Measurements from ENCODE around the gene ASTN2.

- TF ChIP-seq, protein P1, sequence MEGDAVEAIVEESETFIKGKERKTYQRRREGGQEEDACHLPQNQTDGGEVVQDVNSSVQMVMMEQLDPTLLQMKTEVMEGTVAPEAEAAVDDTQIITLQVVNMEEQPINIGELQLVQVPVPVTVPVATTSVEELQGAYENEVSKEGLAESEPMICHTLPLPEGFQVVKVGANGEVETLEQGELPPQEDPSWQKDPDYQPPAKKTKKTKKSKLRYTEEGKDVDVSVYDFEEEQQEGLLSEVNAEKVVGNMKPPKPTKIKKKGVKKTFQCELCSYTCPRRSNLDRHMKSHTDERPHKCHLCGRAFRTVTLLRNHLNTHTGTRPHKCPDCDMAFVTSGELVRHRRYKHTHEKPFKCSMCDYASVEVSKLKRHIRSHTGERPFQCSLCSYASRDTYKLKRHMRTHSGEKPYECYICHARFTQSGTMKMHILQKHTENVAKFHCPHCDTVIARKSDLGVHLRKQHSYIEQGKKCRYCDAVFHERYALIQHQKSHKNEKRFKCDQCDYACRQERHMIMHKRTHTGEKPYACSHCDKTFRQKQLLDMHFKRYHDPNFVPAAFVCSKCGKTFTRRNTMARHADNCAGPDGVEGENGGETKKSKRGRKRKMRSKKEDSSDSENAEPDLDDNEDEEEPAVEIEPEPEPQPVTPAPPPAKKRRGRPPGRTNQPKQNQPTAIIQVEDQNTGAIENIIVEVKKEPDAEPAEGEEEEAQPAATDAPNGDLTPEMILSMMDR (conservative IDR thresholded peaks at IDR 0.05; ENCODE audit: low read depth in 2 of 2) = no peak
- TF ChIP-seq EZH2 (IDR thresholded peaks at IDR 0.05; ENCODE audit: low read depth, unreplicated experiment) = no peak
- no peak for TF ChIP-seq ZNF114 (CRISPR knock-in tag; IDR thresholded peaks at IDR 0.05)
- TF ChIP-seq POLR2AphosphoS5 (IDR thresholded peaks at IDR 0.05; ENCODE audit: low read depth) = no peak
- TF ChIP-seq REST (IDR thresholded peaks at IDR 0.05; ENCODE audit: unreplicated experiment) = no peak
- TF ChIP-seq ZNF331 (CRISPR knock-in tag; IDR thresholded peaks at IDR 0.05; ENCODE audit: low read depth) = no peak
- TF ChIP-seq EZH2phosphoT487 (IDR thresholded peaks at IDR 0.05; ENCODE audit: unreplicated experiment) = no peak
- no peak for TF ChIP-seq CREB1 (CRISPR knock-in tag; IDR thresholded peaks at IDR 0.05; ENCODE audit: low read depth)
- TF ChIP-seq, protein P2, sequence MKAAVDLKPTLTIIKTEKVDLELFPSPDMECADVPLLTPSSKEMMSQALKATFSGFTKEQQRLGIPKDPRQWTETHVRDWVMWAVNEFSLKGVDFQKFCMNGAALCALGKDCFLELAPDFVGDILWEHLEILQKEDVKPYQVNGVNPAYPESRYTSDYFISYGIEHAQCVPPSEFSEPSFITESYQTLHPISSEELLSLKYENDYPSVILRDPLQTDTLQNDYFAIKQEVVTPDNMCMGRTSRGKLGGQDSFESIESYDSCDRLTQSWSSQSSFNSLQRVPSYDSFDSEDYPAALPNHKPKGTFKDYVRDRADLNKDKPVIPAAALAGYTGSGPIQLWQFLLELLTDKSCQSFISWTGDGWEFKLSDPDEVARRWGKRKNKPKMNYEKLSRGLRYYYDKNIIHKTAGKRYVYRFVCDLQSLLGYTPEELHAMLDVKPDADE (IDR thresholded peaks at IDR 0.05) = no peak
- no peak for TF ChIP-seq JUNB (IDR thresholded peaks at IDR 0.05; ENCODE audit: unreplicated experiment)
- TF ChIP-seq NANOG (IDR thresholded peaks at IDR 0.05; ENCODE audit: borderline replicate concordance) = no peak
- no peak for TF ChIP-seq STAT1 (IDR thresholded peaks at IDR 0.05; ENCODE audit: unreplicated experiment)
Observed at GRCh38 chr9:117239428-117239827, 175.4 kb downstream of the ASTN2 start.

Measured in GM23338 (cell line).